GM18502 (cell line): ENCODE measurements around the gene OR2T1.
"Not testable (repeated sequence)": the region's sequence is repeated elsewhere in the genome, so short reads cannot be mapped to it uniquely, and the experiment has no call there.

Source experiments
- ATAC-seq: cut with Tn5 transposase; IDR thresholded peaks from one replicate; pipeline ENCODE4 v1.9.1; 2021; ENCODE audit warnings: mild to moderate bottlenecking; ENCODE audit not compliant: unreplicated experiment, poor library complexity

The OR2T1 gene

DNA sequence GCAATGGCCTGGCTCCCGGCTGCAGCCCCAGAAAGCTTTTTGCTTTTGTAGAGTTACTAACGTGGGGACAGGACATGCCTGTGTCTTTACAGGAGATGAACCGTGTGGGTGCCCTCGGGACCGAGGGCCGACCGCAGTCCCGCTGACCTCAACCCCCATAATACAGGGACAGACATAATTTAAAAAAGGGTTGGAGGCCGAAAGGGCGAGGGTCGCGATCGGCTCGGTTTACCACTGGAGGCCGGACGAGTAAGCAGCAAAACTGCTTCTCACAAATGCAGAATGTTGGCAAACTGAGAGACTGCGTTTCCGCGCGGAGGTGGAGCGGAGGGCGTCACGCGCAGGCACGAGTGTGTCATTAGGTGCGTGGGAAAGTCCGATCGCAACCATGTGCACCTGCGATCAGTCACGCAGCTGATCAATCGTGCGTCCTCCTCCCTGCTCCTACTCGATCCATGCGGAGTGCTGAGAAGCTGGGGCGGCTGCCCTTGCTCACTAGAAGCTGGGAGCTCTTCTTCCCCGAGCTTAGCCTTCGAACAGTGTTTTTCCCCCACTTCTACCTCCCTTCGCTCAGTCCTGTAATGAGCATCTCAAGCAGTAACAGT lies 31.1 kb downstream of the OR2T1 start:
- ATAC-seq = not testable (repeated sequence)

DNA sequence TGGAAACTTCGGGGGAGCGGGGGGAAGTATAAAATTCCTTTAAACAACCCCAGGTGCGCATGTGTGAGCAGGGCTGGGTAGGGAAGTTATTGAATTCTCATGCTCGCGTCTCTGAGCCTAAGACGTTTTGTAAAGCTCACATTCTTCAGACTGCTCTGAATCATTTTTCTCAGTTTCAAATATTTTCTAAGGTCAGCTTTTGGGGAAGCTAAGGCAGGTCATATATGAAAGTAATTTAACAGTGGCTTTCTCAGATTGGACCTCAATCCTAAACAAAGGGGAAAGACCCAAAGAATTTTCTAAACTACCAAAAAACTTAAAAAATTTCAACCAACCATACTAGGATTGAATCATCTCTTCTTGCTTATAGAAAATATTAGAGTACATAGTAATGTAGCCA lies 32.1 kb downstream of the OR2T1 start:
- ATAC-seq = peak; percentile 52

DNA sequence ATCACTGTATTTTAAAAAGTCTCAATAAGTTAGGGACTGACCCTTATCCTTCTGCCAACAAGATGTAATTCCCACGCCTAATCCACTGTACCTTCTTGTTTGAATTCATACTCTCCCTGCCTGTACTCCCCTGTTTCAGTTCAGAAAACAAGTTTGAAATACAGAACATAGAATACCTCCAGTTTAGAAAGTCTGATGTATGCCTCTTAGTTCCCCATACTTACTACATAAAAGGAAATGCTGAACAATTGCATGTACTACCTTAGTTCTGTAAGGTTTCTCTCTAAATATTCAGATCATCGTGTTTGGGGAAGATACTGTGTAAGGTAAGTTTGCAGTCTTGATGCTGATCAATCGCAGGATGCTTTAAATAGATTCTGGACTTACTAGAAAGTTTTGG lies 33.5 kb downstream of the OR2T1 start:
- ATAC-seq = peak; percentile 42

DNA sequence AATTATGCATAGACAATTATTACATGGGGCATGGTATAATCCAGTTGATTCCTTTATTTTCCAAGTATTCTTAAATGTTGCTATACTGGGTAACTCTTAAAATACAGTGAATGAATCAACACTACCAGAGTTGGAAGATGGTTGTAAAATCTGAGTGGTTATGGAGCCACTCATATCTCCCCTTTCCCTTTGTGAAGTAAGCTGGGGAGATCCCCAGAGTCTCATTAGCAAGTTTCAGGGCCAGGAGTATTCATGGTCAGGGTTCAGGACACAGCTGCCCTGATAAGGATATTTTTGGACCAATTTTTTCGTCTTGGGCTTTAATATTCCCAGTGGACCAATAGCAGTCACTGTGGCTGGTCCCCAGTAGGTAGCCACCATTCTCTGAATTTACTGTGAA lies 35.8 kb downstream of the OR2T1 start:
- peak; percentile 51 for ATAC-seq

DNA sequence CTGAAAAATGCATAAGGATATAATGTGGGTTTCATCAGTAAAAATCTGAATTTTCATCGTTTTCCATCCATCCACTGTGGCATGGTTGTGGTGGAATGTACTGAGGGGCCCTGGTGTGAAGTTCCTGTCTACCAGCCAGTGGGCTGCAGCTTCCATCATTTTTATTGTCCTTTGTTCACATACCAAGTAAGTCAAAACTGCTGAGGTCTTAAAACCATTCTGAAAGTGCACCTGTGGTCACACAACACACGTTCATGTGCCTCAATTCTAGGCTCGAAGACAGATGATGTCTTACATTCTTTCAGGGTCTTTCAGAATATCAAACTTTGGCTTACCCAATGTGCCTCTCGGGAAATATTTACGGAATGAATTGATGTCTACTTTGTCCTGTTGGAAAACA lies 36.4 kb downstream of the OR2T1 start:
- not testable (repeated sequence) for ATAC-seq

DNA sequence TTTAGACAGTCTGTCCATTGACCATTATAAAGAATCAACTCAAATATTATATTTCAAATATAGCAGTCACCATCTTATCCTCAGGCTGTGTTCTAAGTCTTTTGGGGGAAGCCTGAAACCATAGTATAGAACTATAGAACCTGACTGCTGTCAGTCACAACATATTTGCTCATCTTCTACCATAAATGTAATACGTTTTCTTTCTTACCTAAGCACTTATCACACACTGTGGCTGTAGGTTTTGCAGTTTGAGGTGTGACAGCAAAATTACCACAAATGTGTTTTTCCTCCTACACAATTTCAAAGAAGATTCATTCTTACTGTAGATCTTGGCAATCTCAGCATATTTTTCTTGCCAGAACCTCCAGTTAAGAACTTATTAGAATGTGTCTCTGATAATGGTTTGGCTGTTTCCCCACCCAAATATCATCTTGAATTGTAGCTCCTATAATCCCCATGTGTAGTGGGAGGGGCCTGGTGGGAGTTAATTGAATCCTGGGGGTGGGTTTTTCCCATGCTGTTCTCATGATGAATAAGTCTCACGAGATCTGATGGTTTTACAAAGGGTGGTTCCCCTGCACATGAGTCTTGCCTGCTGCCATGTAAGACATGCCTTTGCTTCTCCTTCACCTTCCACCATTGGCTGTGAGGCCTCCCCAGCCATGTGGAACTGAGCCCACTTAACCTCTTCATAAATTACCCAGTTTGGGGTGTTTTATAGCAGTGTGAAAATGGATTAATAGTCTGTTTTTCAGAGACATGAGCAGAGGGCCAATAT lies 39.8 kb downstream of the OR2T1 start:
- ATAC-seq = not testable (repeated sequence)

DNA sequence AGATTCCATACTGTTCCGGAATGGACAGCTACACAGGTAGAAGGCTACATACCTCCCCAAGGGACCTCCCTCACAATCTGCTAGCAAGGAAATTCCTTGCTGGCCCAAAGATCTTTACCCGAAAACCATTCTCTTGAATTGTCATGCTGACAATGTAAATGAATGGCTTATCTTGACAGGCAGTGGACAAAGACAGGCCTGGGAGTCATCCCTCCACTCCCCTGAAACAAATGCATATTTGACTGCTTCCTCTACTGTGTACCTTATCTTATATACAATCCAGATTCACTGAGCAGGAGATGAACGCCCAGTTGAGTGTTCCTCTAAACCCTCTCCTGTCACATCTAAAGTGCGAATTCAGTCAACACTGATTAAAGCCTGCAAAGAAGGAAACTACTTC lies 41.8 kb downstream of the OR2T1 start:
- ATAC-seq = not testable (repeated sequence)

DNA sequence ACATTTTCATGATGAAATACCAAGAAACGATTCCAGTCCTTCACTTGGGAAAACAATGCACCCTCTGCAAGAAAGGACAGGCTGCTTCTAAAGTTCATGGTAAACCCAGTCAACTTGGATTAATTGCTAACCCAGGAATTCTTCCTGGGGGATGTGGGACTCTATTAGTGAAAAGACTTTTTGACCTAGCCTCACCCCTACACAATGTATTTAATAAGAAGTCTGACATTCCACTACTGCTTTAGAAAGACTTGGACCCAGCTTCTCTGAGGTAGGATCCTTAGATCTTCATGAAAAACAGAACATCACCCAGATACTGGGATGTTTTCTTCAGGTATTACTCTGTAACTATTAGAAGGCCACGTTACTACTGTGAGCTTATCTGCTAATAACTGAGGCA lies 42.6 kb downstream of the OR2T1 start, which contains the start of gene OR2T2:
OR2T2 (plus strand) TSS at position 239 of the 400 bp plus-strand sequence. CDS start 7,161 bp downstream, outside the sequence.
- ATAC-seq = not testable (repeated sequence)

DNA sequence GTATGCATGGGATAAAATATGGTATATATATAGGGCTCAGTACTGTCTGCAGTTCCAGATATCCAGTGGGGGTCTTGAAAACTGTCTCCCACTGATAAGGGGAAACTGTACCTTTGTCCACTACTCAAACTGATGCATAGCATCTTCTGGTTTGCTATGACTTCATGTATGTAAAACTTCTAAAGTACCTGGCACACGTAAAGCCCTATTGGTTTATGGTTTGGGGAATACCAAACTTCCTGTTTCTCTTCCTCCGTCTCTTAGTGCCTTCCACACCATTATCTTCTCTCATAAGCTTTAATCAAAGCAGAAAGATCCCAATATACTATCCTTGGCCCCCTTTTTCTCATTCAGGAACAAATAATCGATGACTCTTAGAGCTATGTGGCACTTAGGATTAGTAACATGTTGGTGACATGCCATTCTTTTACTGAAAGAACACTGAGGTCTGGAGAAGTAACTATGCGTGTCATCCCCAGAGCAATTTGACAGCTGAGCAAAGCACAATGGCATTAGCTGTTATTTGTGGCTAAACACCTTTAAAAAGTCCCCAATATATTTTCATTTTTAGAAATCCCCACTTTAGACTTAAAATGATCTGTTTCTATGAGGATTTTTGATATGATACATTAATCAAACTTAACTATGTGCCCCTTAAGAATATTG lies 45.7 kb downstream of the OR2T1 start:
- peak; percentile 62 for ATAC-seq

DNA sequence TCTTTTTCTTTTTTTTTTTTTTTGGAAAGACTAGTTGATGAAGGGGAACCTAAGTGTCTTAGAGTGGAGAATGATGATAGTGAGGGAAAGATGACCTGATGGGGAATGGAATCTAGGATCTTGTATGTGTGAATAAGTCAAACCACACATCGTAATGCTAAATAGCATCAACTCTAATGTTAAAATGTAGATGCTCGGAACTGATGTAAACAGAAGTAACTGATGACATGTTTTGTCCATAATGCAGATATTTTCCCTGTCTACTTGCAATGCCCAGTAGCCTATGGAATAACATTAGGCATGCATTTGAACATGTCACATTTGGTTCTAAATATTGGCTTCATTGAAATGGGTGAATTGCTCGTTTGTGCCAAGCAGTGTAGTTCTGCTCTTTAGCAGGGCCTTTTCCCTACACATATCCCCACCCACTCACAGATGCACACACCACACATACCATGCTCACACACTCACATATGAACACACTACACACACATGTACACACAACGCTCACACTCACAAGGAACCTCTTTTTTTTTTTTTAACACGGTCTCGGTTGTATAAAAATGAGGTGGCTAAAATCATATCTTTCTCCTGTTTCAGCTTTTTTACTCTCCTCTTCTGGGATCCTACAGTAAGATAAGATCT lies 47.1 kb downstream of the OR2T1 start:
- ATAC-seq = peak; percentile 1

DNA sequence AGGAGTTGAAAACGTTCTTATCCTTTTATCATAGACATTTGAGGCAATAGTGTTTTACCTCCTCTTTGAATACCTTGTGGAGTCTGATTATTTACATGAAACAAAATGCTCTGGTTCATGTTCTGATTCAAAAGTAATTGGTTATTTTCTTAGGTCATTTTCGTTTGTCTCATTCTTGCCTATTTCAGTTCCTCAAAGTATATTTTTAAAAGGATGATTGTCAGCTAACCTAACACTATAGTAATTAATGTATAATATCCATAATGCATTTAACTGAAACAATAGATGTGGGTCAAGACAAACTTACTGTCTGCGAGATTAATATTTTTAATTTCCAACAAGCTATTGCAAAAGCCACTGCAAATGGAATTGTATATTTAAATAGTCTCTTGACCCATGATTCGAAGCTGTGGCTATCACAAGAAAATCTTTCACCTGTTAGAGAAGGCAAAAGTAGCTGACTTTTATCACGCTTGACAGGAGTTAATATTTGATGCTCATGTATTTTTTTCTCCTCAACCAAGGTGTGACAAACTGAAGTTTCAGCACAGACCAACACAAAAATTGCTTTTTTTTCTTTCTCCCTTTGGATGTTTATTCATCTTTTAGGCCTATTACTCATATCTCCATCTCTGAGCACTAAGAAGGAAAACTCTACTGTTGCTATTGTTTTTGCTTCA lies 47.8 kb downstream of the OR2T1 start:
- peak; percentile 65 for ATAC-seq

DNA sequence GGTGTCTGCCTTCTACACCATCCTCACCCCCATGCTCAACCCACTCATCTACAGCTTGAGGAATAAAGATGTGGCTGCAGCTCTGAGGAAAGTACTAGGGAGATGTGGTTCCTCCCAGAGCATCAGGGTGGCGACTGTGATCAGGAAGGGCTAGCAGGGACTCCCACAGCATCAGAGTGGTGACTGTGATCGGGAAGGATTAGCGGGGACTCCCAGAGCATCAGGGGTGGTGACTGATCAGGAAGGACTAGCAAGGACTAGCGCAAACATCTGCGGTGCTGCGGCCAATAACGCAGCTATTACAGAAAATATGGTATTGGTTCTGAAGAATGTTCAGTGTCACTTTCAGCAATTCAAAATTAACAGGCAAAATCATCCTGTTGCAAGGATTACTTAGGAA lies 50.8 kb downstream of the OR2T1 start:
- ATAC-seq = not testable (repeated sequence)

DNA sequence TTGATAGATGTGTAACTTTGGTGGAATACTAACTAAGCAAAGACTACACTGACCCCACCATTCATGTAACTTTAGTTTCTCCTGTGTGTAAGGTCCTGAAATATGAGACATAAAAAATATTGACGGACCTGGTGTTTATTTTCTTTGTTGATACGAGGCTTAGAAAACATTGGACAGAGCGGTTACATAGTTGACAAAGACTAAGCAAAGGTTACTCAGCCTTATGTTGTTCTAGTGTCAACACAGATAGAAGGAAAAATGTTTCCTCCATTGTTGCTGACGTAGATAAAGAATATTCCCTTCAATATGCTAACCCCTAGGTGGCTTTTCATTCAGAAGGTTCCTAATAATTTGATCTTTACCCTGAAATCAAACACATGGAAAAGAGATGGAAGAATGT lies 52.2 kb downstream of the OR2T1 start:
- not testable (repeated sequence) for ATAC-seq

DNA sequence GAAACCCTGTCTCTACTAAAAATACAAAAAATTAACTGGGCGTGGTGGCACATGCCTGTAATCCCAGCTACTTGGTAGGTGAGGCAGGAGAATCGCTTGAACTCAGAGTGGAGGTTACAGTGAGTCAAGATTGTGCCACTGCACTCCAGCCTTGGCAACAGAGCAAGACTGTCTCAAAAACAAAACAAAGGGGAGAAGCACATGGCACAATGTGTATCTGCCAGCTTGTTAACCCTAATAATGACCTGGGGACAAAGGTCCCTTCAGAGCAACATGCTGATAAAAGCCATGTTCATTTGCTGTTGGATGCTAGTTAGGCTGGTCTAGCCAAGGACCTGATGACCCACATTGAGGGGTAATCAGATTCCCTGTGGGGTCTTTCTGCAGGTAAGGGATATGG lies 53.8 kb downstream of the OR2T1 start:
- not testable (repeated sequence) for ATAC-seq
